OCI-LY7 (cell line): ENCODE measurements around the gene DEFB125. TPM values are rescaled to one million over a fixed set of nuclear protein-coding genes. Genes with fewer than 3 reads are reported as not detected.

Experiments
- BruUV-seq: library from RNA; stranded (reverse); fragments of 400-500 nt; replicated peaks from 2 replicates; lab custom pipeline; 2021; lab: Mats Ljungman, UMichigan
- CTCF ChIA-PET: fragments of 300-600 bp; sonication (Branson Sonifier 250); formaldehyde crosslinking; loops from one replicate; lab custom pipeline; 2022; ENCODE audit warnings: antibody characterized with exemption; ENCODE audit not compliant: unreplicated experiment; lab: Charles Lee
- POLR2A ChIA-PET: fragments of 300-600 bp; sonication (Branson Sonifier 250); formaldehyde crosslinking; loops from one replicate; lab custom pipeline; 2022; ENCODE audit warnings: antibody characterized with exemption; lab: Charles Lee
- DNase-seq: peaks from one replicate; pipeline ENCODE4 v3.0.0-alpha.2; 2015; ENCODE audit warnings: low spot score
- H2AFZ ChIP-seq: fragments of 200-600 bp; sonication (generic), shearing (Covaris generic); 2 replicates; pipeline ENCODE4 v1.6.1; 2014; ENCODE audit warnings: mild to moderate bottlenecking, antibody characterized with exemption, low read length, moderate library complexity
- H3K27ac ChIP-seq: fragments of 200-600 bp; sonication (generic); 2 replicates; pipeline ENCODE4 v1.5.1; 2014; ENCODE audit warnings: mixed run types, low read depth, mild to moderate bottlenecking, moderate library complexity, low read length, inconsistent platforms; ENCODE audit not compliant: poor library complexity, severe bottlenecking
- H3K36me3 ChIP-seq: fragments of 200-600 bp; sonication (generic); 2 replicates; pipeline ENCODE4 v1.6.1; 2014; ENCODE audit warnings: mild to moderate bottlenecking, antibody characterized with exemption, low read length, moderate library complexity, mixed read lengths; ENCODE audit not compliant: insufficient read depth
- H3K4me1 ChIP-seq: fragments of 200-600 bp; sonication (generic); 2 replicates; pipeline ENCODE4 v1.5.1; 2014; ENCODE audit warnings: mild to moderate bottlenecking, low read length; ENCODE audit not compliant: insufficient read depth, poor library complexity, severe bottlenecking
- H3K4me2 ChIP-seq: fragments of 200-600 bp; sonication (generic); 2 replicates; pipeline ENCODE4 v1.6.1; 2014; ENCODE audit warnings: mild to moderate bottlenecking, low read length
- H3K4me3 ChIP-seq: fragments of 200-600 bp; sonication (generic); 2 replicates; pipeline ENCODE4 v1.5.1; 2014; ENCODE audit warnings: mild to moderate bottlenecking, low read depth, low read length; ENCODE audit not compliant: poor library complexity, severe bottlenecking
- H3K79me2 ChIP-seq: fragments of 200-600 bp; sonication (generic); 2 replicates; pipeline ENCODE4 v1.6.1; 2016; ENCODE audit warnings: low read depth, mild to moderate bottlenecking, low read length, moderate library complexity, mixed read lengths; ENCODE audit not compliant: insufficient read depth
- H3K9me2 ChIP-seq: fragments of 200-600 bp; sonication (generic); 2 replicates; pipeline ENCODE4 v1.6.1; 2016; ENCODE audit warnings: mild to moderate bottlenecking, low read length, mixed read lengths; ENCODE audit not compliant: insufficient read depth
- H3K9me3 ChIP-seq: fragments of 200-600 bp; sonication (generic); 2 replicates; pipeline ENCODE4 v1.6.1; 2014; ENCODE audit warnings: mild to moderate bottlenecking, mixed run types, low read length, mixed read lengths
- H4K20me1 ChIP-seq: fragments of 200-600 bp; sonication (generic); 2 replicates; pipeline ENCODE4 v1.6.1; 2014; ENCODE audit warnings: mild to moderate bottlenecking, antibody characterized with exemption, low read length, moderate library complexity, mixed read lengths; ENCODE audit not compliant: insufficient read depth
- EZH2phosphoT487 ChIP-seq: fragments of 200-600 bp; sonication (generic); IDR thresholded peaks from 2 replicates; pipeline ENCODE4 v1.6.1; 2018; ENCODE audit warnings: low read depth, borderline replicate concordance, mild to moderate bottlenecking, mixed run types, antibody characterized with exemption, low read length, moderate library complexity, mixed read lengths
- intact Hi-C: fragments of 100-400 bp; cut with micrococcal nuclease; formaldehyde crosslinking; loops from one replicate; pipeline ENCODE4 v1.10.0; 2022; ENCODE audit not compliant: unreplicated experiment
- total RNA-seq, 2 experiments: library from RNA; depleted of rRNA in 1 of 2; stranded (reverse); fragments of >200 nt in 1 of 2; shearing (Covaris generic) in 1 of 2; gene quantifications; 2 replicates each; pipeline ENCODE4 v1.2.3, GENCODE V29; 2014 to 2022
- TF ChIP-seq, protein P1 (sequence below): fragments of 200-600 bp; sonication (generic); conservative IDR thresholded peaks from 2 replicates; pipeline ENCODE4 v1.5.1; 2014; ENCODE audit warnings: mild to moderate bottlenecking, antibody characterized with exemption, low read length, moderate library complexity, mixed read lengths

The DEFB125 gene
- total RNA-seq, 2 experiments from 2014 or later, result not detected

DNA sequence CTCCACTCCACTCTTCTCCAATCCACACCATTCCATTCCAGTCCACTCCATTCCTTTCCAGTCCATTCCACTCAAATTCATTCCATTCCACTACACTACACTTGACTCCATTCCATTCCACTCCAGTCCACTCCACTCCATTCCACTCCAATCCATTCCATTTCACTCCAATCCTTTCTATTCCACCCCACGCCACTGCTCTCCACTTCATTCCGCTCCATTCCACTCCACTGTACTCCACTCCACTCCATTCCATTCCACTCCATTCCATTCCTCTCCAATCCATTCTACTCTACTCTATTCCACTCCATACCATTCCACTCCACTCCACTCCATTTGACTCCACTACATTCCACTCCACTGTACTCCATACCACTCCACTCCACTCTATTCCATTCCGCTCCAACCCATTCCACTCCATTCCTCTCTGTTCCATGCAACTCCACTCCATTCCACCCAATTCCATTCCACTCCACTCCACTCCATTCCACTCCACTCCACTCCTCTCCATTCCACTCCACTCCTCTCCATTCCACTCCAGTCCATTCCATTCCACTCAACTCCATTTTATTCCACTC lies 23.4 kb upstream of the DEFB125 start:
- intact Hi-C loops, result no loop called here
- Histone ChIP-seq H3K9me2 (peaks cover 3% of the 10 kb centered on the region; the same call in 1 of the 2 replicates), H4K20me1 (no peaks in the 10 kb centered on the region), H3K36me3 (no peaks in the 10 kb centered on the region), H2AFZ (no peak overlapping the region), H3K9me3 (0 out of 2 replicates have a peak, but pooled peaks cover 4% of the 10 kb centered on the region), H3K4me3 (no peak overlapping the region), H3K4me1 (no peaks in the 10 kb centered on the region), H3K27ac (no peak overlapping the region), H3K4me2 (no peak overlapping the region), H3K79me2 (no peaks in the 10 kb centered on the region)
- POLR2A ChIA-PET, result no interaction called here
- CTCF ChIA-PET, result no interaction called here
- TF ChIP-seq, protein P1, sequence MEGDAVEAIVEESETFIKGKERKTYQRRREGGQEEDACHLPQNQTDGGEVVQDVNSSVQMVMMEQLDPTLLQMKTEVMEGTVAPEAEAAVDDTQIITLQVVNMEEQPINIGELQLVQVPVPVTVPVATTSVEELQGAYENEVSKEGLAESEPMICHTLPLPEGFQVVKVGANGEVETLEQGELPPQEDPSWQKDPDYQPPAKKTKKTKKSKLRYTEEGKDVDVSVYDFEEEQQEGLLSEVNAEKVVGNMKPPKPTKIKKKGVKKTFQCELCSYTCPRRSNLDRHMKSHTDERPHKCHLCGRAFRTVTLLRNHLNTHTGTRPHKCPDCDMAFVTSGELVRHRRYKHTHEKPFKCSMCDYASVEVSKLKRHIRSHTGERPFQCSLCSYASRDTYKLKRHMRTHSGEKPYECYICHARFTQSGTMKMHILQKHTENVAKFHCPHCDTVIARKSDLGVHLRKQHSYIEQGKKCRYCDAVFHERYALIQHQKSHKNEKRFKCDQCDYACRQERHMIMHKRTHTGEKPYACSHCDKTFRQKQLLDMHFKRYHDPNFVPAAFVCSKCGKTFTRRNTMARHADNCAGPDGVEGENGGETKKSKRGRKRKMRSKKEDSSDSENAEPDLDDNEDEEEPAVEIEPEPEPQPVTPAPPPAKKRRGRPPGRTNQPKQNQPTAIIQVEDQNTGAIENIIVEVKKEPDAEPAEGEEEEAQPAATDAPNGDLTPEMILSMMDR, result no peak
- no peak for TF ChIP-seq EZH2phosphoT487
- no peak for DNase-seq
- BruUV-seq, result no TSS peak

DNA sequence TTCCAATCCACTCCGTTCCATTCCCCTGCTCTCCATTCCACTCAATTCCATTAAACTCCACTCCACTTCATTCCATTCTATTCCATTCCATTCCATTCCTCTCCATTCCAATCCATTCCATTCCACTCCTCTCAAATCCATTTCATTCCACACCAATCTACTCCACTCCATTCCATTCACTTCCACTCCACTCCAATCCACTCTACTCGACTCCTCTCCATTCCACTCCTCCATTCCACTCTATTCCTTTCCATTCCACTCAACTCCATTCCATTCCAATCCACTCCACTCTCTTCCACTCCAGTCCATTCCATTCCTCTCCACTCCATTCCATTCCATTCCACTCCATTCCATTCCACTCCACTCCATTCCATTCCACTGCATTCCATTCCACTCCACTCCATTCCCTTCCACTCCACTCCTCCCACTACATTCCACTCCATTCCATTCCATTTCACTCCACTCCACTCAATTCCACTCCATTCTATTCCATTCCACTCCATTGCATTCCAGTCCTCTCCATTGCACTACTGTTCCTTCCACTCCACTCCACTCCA lies 22.6 kb upstream of the DEFB125 start:
- BruUV-seq, result no TSS peak
- ChIA-PET CTCF (no interaction called here), POLR2A (no interaction called here)
- Histone ChIP-seq H4K20me1 (no peaks in the 10 kb centered on the region), H3K4me2 (no peak overlapping the region), H3K9me3 (0 out of 2 replicates have a peak, but pooled peaks cover 4% of the 10 kb centered on the region), H2AFZ (no peak overlapping the region), H3K4me3 (no peak overlapping the region), H3K36me3 (no peaks in the 10 kb centered on the region), H3K79me2 (no peaks in the 10 kb centered on the region), H3K9me2 (peaks cover 3% of the 10 kb centered on the region; the same call in 1 of the 2 replicates), H3K27ac (no peak overlapping the region), H3K4me1 (no peaks in the 10 kb centered on the region)
- intact Hi-C loops, result no loop called here
- DNase-seq, result no peak
- TF ChIP-seq, protein P1, result no peak
- TF ChIP-seq EZH2phosphoT487, result no peak

DNA sequence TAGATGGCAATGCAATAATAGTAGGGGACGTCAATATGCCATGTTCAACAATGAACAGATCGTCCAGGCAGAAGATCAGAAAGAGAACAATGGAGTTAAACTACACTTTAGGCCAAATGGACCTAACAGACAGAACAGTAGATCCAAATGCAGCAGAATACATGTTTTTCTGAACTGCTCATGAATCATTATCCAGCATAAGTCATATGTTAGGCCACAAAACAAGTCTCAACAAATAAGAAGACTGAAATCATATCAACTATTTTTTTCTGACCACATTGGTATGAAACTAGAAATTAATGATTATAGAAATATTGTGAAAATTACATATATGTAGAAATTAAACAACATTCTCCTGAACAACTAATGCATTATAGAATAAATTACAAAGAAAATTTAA lies 10.2 kb upstream of the DEFB125 start:
- ChIA-PET CTCF (no interaction called here), POLR2A (no interaction called here)
- Histone ChIP-seq H3K27ac (no peak overlapping the region), H4K20me1 (no peaks in the 10 kb centered on the region), H3K36me3 (no peaks in the 10 kb centered on the region), H3K4me1 (no peaks in the 10 kb centered on the region), H3K4me2 (no peak overlapping the region), H3K79me2 (no peaks in the 10 kb centered on the region), H3K9me3 (no peaks in the 10 kb centered on the region), H3K4me3 (no peak overlapping the region), H3K9me2 (no peaks in the 10 kb centered on the region), H2AFZ (no peak overlapping the region)
- intact Hi-C loops, result no loop called here
- DNase-seq, result no peak
- no TSS peak for BruUV-seq
- TF ChIP-seq, protein P1, result no peak
- no peak for TF ChIP-seq EZH2phosphoT487
